Nephron (organoid): ENCODE data around the gene SYNGAP1.

Source experiments
- H3K27ac Mint-ChIP-seq, 3 experiments: 2 replicates each; pipeline ENCODE4 v1.8.0; 2020; ENCODE audit warnings: mixed read lengths in 3 of 3, mild to moderate bottlenecking in 2 of 3, moderate library complexity in 1 of 3
- H3K27me3 Mint-ChIP-seq: 2 replicates; pipeline ENCODE4 v1.8.0; 2021; ENCODE audit warnings: low read depth, mild to moderate bottlenecking, moderate library complexity, mixed read lengths
- H3K36me3 Mint-ChIP-seq: 2 replicates; pipeline ENCODE4 v1.8.0; 2020; ENCODE audit warnings: low read depth, mixed read lengths
- H3K4me1 Mint-ChIP-seq: 2 replicates; pipeline ENCODE4 v1.8.0; 2020; ENCODE audit warnings: mixed read lengths
- H3K4me3 Mint-ChIP-seq, 3 experiments: 2 replicates each; pipeline ENCODE4 v1.8.0; 2020; ENCODE audit warnings: mild to moderate bottlenecking in 3 of 3, mixed read lengths in 3 of 3, moderate library complexity in 2 of 3
- H3K9me3 Mint-ChIP-seq: 2 replicates; pipeline ENCODE4 v1.8.0; 2020; ENCODE audit warnings: mixed read lengths
- TF ChIP-seq, protein P1 (sequence below), 3 experiments: fragments of 200-600 bp; sonication (generic); IDR thresholded peaks; one replicate each; pipeline ENCODE4 v1.5.0; 2021; ENCODE audit warnings: antibody characterized with exemption in 3 of 3; ENCODE audit not compliant: unreplicated experiment in 3 of 3

The SYNGAP1 gene

DNA sequence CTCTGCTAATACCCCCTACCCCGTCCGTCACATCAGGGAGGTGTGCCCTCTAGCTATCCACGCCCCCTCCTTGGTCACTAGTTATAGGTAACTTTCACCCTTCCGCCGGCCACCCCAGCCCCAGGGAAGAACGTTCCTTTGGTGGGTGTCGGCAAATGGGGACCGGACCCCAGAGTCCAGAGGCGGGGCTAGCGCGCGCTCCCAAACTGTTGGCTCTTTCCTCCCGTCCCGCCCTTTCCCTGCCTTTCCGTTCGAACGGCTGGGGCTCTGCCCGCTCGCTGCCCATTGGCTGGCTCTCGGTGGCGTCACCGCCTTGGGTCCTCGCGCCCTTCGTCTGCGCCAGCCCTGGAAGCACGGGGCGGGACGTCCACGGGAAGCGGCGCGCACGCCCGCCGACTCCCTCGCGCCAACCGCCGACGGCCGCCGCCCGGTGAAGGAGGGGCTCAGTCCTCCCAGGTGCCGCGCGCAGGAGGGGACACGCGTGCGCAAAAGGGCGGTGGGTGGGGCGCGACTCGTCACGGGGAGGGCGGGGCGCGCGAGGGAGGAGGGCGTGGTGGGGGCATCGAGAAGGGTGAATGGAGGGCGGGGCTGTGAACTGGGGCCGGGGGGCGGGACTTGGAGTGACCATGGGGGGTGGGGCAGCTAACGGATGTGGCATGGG is 9.7 kb upstream of the SYNGAP1 start:
- Mint-ChIP-seq H3K27ac (peak overlapping the region; percentile 95 to 99 (median 96)), H3K27me3 (no peaks in the 10 kb centered on the region), H3K9me3 (no peaks in the 10 kb centered on the region), H3K4me1 (peaks cover 18% of the 10 kb centered on the region), H3K4me3 (peak overlapping the region; percentile 91 to 94 (median 91)), H3K36me3 (peaks cover 36% of the 10 kb centered on the region)
- TF ChIP-seq, protein P1, sequence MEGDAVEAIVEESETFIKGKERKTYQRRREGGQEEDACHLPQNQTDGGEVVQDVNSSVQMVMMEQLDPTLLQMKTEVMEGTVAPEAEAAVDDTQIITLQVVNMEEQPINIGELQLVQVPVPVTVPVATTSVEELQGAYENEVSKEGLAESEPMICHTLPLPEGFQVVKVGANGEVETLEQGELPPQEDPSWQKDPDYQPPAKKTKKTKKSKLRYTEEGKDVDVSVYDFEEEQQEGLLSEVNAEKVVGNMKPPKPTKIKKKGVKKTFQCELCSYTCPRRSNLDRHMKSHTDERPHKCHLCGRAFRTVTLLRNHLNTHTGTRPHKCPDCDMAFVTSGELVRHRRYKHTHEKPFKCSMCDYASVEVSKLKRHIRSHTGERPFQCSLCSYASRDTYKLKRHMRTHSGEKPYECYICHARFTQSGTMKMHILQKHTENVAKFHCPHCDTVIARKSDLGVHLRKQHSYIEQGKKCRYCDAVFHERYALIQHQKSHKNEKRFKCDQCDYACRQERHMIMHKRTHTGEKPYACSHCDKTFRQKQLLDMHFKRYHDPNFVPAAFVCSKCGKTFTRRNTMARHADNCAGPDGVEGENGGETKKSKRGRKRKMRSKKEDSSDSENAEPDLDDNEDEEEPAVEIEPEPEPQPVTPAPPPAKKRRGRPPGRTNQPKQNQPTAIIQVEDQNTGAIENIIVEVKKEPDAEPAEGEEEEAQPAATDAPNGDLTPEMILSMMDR (IDR thresholded peaks at IDR 0.05; ENCODE audit: unreplicated experiment in 3 of 3): no peak

DNA sequence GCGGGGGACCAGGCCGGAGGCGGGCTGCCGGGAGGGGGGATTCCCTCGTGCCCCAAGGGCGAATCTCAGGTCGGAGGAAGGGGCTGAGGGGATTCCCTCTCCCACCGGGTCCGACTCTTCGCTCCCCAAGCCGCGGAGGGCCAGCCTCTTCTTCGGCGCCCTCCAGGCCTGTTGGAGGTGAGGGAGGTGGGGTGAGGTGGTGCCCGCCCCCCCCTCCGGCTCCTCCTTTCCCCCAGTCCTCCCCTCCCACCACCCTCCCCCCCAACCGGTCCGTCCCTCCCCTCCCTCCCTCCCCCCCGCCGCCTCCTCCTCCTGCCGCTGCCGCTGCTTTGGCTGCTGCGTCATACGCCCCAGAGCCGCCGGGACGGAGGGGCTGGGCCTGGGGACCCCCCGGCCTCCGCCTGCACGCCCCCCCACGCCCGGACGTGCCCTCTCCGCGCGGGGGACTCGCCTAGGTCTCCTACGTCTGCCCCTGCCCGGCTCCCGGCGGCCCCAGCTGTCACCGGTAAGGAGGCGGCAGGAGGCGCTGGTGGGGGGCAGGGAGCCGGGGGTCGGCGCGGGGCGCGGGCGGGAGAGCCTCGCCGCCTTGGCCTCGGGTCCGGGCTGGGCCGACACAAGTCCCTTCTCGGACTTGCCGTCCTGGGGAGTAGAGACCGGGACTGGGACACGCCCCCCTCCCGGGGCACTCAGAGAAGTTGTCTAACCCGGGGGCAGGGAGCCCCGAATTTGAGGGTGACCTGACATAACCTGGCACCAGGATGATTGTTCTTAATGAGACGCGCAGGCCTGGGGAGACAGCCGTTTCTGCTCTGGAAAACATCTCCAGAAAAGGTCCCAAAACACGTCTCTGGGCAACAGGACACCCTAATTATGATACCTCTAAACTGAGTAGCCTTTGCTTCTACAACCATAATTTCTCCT is 8.9 kb upstream of the SYNGAP1 start, which contains the start of gene PHF1:
Gene PHF1 (plus strand): TSS at position 304 of the 921 bp plus-strand sequence. CDS start 1,250 bp downstream, outside the sequence.
- Mint-ChIP-seq H3K27ac (peak within 1 kb of the TSS; percentile 95 to 99 (median 96)), H3K36me3 (peaks cover 36% of the 10 kb centered on the region), H3K4me3 (peak within 1 kb of the TSS; percentile 91 to 94 (median 91)), H3K27me3 (no peaks in the 10 kb centered on the region), H3K9me3 (no peaks in the 10 kb centered on the region), H3K4me1 (peaks cover 25% of the 10 kb centered on the region)
- TF ChIP-seq, protein P1 (IDR thresholded peaks at IDR 0.05; ENCODE audit: unreplicated experiment in 3 of 3): peak in 1 of 3 experiments; percentile 28

- H3K36me3 Mint-ChIP-seq: peaks cover 35% of the 10 kb centered on the region
- TF ChIP-seq, protein P1 (IDR thresholded peaks at IDR 0.05; ENCODE audit: unreplicated experiment in 3 of 3): no peak
- no peaks in the 10 kb centered on the region for H3K9me3 Mint-ChIP-seq
Measured at GRCh38 chr6:33411632-33412005, 8.2 kb upstream of the SYNGAP1 start.

GRCh38 chr6:33412140-33413009 is 7.5 kb upstream of the SYNGAP1 start:
- TF ChIP-seq, protein P1 (IDR thresholded peaks at IDR 0.05; ENCODE audit: unreplicated experiment in 3 of 3): no peak
- Mint-ChIP-seq H3K9me3 (no peaks in the 10 kb centered on the region), H3K27ac (peak overlapping the region; percentile 68 to 88 (median 72)), H3K27me3 (no peaks in the 10 kb centered on the region), H3K4me3 (peak overlapping the region; percentile 81 to 90 (median 89)), H3K36me3 (peaks cover 33% of the 10 kb centered on the region), H3K4me1 (peaks cover 38% of the 10 kb centered on the region)

More at GRCh38 chr6:33411632-33412005, 8.2 kb upstream of the SYNGAP1 start:
- Mint-ChIP-seq H3K4me3 (peak overlapping the region; percentile 75 to 88 (median 85)), H3K4me1 (peaks cover 31% of the 10 kb centered on the region), H3K27ac (peak overlapping the region; percentile 76 to 86 (median 82)), H3K27me3 (no peaks in the 10 kb centered on the region)

GRCh38 chr6:33413241-33414120 is 6.4 kb upstream of the SYNGAP1 start:
- Mint-ChIP-seq H3K27ac (peak overlapping the region in 2 of 3 experiments; percentile 24 to 88), H3K9me3 (no peaks in the 10 kb centered on the region)

More at GRCh38 chr6:33413241-33414120, 6.4 kb upstream of the SYNGAP1 start:
- Mint-ChIP-seq H3K36me3 (peaks cover 33% of the 10 kb centered on the region), H3K4me3 (peak overlapping the region; percentile 81 to 90 (median 89)), H3K27me3 (no peaks in the 10 kb centered on the region), H3K4me1 (peaks cover 45% of the 10 kb centered on the region)
- TF ChIP-seq, protein P1 (IDR thresholded peaks at IDR 0.05; ENCODE audit: unreplicated experiment in 3 of 3): no peak
